GM11168 (cell line): ENCODE results near the gene MLLT3.

Source experiments
- in situ Hi-C: fragments of 300-500 bp; cut with MboI; formaldehyde crosslinking; loops from one replicate; pipeline ENCODE4 v1.12.0; 2022; ENCODE audit warnings: low sequenced_read_pairs; ENCODE audit not compliant: unreplicated experiment

Gene MLLT3

GRCh38 chr9:20446248-20446647, 176.1 kb downstream of the MLLT3 start:
- in situ Hi-C loops: no loop called here

DNA sequence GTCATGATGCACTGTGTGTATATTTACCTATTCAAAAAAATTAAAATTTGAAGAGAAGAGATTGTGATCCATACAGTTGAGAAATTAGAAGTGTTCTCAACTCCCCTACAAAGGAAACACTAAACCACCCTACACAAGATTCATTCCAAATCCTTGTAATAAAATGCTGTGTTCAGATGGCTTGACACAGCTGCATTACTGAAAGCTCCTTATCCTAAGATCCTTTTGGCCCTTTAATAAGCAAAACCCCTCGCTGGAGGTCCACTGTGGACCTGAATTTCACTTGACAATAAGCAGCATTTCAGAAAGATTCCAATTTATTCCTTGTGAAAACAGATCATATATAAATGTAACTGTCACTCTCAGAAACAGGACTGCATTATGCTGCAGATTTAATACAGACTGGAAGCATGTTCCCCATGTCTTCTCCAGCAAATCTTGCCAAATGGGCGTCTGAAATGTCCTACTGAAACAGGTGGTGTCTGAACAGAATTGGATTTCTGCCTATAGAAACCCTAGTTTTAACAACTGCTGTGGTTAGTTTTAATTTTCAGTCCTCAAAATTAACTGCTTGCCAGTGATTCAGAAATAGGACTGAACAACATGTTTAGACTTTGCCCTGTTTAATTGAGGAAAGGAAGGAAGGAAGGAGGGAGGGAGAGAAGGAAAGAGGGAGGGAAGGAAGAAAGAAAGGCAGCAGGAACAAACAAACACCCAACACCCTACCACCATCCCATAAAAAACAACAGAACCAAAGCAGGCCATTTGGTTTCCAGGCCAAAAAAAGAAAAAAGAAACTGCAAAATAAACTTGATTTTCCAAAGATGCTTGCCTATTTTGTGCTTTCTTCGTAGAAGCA, 179.6 kb downstream of the MLLT3 start:
- in situ Hi-C loops: no loop called here

GRCh38 chr9:20441711-20442423, 180.4 kb downstream of the MLLT3 start:
- in situ Hi-C loops: no loop called here

- in situ Hi-C loops: no loop called here
Observed at GRCh38 chr9:20441166-20441565, 181.1 kb downstream of the MLLT3 start.

DNA sequence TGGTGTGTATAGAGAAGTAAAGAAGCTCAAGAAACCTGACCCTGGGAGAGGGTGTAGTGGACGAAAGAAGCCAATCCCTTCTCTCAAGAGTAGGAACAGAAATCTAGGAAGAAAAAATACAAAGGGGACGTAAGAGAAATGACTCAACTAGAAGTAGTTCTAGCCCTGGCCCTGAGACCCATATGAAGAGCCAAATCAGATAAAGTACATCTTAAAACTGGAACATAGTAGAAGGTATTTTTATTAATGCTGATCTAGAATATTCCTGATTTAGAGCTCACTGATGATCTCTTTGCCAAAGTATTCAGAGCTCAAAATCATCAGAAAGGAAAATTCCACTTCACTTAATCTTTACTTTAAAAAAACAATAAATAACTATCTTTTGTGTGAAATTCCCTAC, 184.8 kb downstream of the MLLT3 start:
- in situ Hi-C loops: no loop called here

GRCh38 chr9:20436476-20437195, 185.7 kb downstream of the MLLT3 start:
- in situ Hi-C loops: no loop called here

- in situ Hi-C loops: no loop called here
Observed at GRCh38 chr9:20428976-20429375, 193.3 kb downstream of the MLLT3 start.

DNA sequence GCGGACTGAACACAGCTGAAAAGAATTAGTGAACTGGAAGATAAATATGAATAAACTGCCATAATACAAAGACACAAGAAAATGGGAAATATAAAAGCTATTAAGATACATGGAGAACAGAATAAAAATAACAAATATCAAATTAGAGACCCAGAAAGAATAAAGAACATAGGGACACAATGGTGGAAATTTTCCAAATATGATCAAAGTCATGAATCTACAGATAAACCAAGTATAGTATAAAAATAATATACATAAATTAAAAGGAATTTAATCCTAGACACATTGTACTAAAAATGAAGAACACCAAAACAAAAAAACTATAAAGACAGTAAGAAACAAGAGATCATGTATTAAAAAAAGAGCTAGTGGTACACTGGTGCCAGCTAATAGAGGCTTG, 194.9 kb downstream of the MLLT3 start:
- in situ Hi-C loops: no loop called here

GRCh38 chr9:20426019-20426418, 196.3 kb downstream of the MLLT3 start:
- in situ Hi-C loops: no loop called here

DNA sequence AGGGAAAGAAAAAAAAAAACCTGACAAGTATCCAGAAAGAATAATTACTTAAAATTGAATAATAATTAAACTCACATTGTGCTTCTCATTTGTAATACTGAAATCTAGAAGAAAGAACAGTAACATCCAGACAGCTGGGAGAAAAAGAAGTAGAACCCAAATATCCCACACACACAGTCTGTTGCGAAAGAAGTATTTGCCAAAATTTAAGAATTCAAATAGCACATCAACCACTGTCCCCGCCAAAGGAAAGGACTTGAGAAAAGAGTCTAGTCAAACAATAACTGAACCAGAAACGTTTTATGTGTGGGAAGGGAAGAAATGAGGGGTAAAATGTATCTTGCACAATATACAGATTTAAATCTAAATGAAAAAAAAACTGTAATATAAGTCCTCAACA, 202.8 kb downstream of the MLLT3 start:
- in situ Hi-C loops: loop anchor here (5.0 kb wide), 1 partner anchor 37 kb away; no protein-coding TSS in a partner anchor

DNA sequence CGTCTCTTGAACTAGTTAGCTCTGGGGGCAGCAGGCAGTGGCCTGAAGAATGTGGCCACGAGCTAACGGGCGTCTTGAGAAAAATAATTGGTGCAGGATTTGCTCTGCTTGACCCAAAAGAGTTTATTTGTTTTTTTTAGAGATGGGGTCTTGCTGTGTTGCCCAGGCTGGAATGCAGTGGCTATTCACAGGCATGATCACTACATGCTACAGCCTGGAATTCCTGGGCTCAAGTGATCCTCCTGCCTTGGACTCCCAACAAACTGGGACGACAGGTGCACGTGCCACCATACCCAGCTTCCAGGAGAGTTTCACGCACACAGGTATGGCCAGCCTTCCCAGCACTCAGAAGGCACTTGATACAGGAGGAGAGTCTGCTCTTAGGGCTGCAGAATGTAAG, 203.8 kb downstream of the MLLT3 start:
- in situ Hi-C loops: loop anchor here (5.0 kb wide), 1 partner anchor 36 kb away; no protein-coding TSS in a partner anchor

DNA sequence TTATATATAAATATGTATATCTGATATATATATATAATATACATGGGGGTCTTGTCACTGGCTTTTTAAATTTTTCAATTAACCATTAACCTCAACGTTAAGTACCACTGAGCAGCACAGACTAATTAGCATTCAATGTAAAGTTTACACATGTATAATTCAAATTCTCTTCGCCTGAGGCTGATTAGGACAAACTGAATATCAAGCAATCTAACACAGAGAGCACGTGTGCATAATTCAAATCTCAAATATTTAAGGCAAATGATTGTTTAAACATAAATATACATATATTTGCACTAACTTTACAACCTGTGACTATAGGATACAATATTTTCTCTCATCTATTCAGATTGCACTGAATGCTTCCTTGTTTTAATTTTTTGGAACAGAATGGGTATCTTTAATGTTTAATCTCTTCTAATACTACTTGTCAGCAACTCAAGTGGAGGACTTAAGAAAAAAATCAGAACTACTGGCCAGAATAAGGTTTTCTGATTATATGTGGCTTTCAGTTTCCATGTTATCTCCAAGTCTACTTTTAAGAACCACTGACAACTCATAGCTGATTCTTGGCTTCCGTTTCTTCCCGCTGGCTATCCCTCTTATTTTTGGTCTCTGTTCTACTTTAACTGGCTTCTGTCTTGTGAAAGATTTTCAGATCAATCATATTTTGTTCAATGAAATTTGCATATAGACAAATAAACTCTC, 204.8 kb downstream of the MLLT3 start:
- in situ Hi-C loops: loop anchor here (5.0 kb wide), 1 partner anchor 35 kb away; no protein-coding TSS in a partner anchor

GRCh38 chr9:20414150-20414549, 208.1 kb downstream of the MLLT3 start:
- in situ Hi-C loops: no loop called here

DNA sequence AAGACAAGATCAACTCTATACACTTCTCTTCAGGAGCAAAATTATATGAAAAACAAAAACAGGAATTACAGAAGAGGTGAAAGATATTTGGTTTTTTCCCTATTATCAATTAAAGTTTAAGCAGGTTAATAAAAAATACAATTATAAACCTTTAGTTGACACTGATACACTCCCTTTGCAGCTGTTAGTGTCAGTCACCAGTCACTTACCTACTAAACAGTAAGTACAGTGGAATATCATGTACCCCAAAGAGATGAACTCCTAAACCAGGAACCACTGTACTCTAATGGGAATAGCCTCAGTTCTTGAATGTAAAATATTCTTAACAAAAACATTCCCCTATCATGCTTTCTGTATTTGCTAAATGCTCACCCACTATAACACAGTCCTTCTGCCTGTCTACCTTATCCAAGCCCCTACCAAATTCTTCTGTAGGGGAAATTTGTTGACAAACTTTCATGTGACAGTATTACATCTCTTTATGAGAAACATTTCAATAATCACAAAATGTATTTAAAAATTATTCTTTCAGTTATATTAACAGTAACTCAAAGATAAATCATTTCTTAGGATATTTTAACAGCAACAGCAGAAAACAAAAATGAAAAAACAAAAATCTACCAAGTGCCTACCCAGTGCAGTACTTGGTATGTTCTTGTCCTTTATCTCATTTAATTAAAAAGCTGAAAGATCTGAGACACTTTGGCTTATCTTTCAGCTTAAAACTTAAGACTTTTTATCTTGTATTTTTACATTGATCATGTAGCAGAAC, 212.8 kb downstream of the MLLT3 start:
- in situ Hi-C loops: no loop called here

DNA sequence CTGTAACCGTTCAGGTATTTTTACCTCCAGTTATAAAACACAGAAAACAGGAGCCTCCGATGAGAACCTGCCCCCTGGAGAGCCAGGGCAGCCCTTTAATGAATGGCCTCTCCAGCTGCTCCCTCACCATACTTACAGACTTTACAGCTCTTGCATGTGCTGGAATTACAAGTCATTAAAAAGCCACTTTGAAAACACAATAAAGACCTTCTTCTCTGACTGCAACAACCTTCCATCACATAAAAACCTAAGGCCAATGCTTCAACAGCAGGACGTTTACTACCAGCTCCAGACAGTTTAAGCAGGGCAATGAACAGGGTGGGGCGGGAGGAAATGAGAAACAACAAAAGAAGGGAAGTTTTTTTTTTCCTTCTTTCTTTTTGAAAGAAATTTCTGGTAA, 213.8 kb downstream of the MLLT3 start:
- in situ Hi-C loops: no loop called here

DNA sequence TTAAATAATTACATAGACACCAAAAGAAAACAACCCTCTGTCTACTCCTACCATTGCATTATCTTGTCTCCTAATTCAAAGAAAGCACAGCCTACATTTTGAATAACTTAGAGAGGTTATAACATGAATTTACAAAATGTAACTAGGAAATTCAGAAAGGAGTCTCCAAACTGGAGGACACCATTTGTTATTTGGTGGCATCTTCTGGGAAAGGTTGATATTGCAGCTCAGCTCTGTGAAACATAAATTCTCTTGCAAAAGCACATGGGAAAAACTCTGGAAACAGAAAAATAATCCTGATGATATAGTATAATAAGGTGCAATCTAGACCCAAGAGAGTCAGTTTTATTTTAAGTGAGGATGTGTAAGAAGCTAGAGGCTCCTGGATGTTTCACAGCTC, 215.3 kb downstream of the MLLT3 start:
- in situ Hi-C loops: no loop called here

- in situ Hi-C loops: no loop called here
Observed at GRCh38 chr9:20406344-20406743, 216.0 kb downstream of the MLLT3 start.

- in situ Hi-C loops: no loop called here
Observed at GRCh38 chr9:20405616-20406015, 216.7 kb downstream of the MLLT3 start.

DNA sequence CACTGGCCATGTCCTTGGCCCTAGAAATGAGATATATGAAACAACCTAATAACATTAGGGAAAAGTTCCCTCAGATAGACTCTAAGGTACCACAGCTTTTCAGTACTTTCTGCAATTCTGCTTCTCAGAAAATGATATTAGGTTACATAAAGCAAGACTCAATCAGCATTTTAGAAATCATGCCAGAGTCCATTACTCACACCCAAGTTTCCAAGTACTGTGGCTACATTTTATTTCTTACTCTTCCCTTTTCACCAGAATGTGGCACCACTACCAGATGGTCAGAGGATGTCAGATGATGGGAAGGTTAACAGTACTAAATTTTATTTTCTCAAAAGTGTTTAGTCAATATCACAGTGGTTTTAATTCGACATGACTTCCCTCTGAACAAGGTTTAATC, 217.2 kb downstream of the MLLT3 start:
- in situ Hi-C loops: no loop called here
